ENCODE data around the gene DHTKD1.

DNA sequence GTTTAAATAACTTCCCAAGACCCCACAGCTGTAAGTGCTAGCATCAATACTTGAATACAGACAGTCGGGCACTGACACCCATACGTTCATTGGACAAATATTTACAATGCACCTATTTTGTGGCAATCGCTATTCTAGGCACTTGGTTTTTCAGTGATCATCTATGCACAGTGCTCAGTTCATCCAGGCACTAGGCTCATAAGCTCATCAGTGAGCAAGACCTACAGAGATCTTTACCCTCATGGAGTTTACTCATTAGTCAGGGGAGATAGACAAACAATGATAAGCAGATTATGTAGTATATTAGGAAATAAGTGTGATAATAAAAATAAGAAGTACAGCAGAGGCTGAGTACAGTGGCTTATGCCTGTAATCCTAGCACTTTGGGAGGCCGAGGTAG is 7.6 kb upstream of the DHTKD1 start:
- TF ChIP-seq, protein P1, sequence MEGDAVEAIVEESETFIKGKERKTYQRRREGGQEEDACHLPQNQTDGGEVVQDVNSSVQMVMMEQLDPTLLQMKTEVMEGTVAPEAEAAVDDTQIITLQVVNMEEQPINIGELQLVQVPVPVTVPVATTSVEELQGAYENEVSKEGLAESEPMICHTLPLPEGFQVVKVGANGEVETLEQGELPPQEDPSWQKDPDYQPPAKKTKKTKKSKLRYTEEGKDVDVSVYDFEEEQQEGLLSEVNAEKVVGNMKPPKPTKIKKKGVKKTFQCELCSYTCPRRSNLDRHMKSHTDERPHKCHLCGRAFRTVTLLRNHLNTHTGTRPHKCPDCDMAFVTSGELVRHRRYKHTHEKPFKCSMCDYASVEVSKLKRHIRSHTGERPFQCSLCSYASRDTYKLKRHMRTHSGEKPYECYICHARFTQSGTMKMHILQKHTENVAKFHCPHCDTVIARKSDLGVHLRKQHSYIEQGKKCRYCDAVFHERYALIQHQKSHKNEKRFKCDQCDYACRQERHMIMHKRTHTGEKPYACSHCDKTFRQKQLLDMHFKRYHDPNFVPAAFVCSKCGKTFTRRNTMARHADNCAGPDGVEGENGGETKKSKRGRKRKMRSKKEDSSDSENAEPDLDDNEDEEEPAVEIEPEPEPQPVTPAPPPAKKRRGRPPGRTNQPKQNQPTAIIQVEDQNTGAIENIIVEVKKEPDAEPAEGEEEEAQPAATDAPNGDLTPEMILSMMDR (conservative IDR thresholded peaks at IDR 0.05; ENCODE audit: low read depth, low read length) = no peak
- TF ChIP-seq EZH2 (IDR thresholded peaks at IDR 0.05; ENCODE audit: borderline replicate concordance, low read depth, low read length, poor library complexity, severe bottlenecking) = no peak
